CD4-positive, alpha-beta T cell treated with Interleukin-6 for 4 hours (primary cell): ENCODE measurements around the gene NTN1.

ENCODE experiments used
- DNase-seq: peaks from one replicate; pipeline ENCODE4 v3.0.0-alpha.2; 2020; ENCODE audit warnings: mixed read lengths

Gene NTN1

DNA sequence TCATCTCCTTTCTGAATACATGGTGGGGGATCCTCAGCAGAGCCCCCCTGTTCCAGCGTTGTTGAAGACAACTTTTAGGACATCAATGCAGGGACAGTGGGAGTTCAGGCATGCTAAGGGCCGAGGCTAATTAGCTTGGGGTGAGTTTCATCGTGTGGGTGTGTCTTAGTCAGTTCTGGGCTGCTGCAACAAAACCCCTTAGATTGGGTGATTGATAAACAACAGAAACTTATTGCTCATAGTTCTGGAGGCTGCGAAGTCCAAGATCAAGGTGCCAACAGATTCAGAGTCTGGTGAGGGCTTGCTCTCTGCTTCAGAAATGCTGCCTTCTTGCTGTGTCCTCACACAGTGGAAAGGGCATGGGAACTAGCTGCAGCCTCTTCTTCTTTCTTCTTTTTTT lies 214.0 kb downstream of the NTN1 start:
- DNase-seq: no peak

GRCh38 chr17:9236286-9237052 lies 215.2 kb downstream of the NTN1 start:
- no peak for DNase-seq

DNA sequence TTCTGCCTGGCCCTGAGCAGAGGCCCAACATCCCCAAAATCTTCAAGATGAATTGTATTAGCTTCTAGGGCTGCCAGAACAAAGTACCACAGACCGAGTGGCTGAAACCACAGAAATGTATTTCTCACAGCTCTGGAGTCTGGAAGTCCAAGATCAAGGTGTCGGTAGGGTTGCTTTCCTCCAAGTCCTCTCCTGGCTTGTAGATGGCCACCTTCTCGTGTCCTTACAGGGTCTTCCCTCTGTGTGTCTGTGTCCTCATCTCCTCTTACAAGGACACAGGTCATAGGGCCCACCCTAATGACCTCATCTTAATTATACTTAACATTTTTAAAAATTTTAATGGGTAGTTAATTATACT lies 215.7 kb downstream of the NTN1 start:
- no peak for DNase-seq

DNA sequence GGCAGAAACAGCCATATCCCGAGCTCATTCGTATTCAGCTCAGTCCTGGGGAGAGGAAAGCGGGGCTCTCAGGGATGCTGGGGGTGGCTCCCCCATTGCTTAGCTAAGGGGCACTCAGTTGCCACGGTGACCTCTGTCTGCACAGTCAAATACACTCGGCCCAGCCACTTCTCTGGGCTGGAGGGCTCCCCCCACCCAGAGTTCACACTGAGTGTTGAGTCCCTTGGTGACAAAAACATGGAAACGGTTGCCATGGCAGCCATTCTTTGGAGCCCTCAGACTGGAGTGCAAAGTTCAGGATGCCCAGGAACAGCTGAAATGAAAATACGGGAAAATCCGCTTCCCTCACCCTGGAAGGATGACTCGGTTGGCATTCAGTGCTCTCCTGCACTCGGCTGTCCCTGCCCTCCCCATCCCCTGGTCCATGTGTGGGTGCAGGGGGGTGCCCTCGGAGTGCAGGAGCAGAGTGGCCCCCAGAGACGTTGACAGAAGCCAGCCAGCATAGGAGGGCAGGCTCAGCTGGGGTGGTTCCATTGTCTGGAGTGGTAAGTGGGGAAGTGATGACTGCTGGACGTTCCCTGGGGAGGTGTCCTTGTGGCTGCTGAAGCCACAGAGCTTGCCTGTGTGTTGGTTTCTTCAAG lies 216.5 kb downstream of the NTN1 start:
- no peak for DNase-seq

GRCh38 chr17:9238340-9239245 lies 217.3 kb downstream of the NTN1 start:
- no peak for DNase-seq

DNA sequence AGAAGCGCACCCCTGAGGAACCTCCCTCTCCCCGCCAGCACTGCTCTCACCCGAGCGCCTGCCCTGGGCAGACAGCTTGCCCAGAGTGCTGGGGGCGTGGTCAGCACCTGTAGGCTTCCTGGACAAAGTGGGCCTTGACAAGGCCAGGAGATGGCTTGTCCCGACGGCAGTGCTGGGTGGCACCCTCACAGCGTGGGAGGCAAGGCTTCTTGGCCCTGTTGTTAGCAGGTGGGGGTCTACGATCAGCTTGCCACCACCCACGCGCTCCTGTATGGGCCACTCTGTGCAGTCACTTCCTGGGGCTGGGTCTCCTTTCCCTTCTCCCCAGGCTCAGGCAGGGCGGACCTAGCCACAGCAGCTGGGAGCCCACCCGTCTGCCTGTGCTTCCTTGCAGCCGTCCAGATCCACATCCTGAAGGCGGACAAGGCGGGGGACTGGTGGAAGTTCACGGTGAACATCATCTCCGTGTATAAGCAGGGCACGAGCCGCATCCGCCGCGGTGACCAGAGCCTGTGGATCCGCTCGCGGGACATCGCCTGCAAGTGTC lies 218.0 kb downstream of the NTN1 start:
- no peak for DNase-seq

DNA sequence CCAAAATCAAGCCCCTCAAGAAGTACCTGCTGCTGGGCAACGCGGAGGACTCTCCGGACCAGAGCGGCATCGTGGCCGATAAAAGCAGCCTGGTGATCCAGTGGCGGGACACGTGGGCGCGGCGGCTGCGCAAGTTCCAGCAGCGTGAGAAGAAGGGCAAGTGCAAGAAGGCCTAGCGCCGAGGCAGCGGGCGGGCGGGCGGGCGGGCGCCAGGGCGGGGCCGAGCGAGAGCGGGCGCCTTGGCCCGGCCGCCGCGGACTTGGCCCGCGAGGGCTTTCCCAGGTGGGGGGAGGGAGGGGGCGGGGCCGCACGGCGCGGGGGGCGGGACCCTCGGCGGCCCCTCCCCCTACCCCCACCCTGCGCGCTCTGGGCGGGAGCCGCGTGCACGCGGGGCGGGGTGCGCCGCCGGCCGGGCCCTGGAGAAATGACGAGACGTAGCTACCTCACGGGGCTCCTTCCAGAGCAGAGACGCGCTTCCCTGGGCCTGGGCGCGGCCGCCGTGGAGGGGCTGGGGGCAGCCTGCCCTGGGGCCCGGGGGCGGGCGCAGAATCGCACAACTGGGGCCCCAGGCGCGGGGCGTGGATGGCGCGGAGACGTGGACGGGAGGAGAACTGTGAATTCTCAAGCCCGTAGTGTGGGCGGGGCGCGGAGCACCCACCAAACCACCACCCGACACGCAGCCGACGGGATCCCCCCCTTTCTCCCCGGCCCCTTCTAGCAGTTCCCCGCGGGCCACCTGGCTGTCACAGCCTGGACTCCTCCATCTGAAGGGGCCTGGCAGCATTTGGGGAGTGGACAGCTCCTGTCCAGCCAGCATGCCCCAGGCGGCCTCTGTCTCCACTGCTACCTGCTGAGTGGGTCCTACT lies 218.7 kb downstream of the NTN1 start:
- peak; percentile 78 for DNase-seq

DNA sequence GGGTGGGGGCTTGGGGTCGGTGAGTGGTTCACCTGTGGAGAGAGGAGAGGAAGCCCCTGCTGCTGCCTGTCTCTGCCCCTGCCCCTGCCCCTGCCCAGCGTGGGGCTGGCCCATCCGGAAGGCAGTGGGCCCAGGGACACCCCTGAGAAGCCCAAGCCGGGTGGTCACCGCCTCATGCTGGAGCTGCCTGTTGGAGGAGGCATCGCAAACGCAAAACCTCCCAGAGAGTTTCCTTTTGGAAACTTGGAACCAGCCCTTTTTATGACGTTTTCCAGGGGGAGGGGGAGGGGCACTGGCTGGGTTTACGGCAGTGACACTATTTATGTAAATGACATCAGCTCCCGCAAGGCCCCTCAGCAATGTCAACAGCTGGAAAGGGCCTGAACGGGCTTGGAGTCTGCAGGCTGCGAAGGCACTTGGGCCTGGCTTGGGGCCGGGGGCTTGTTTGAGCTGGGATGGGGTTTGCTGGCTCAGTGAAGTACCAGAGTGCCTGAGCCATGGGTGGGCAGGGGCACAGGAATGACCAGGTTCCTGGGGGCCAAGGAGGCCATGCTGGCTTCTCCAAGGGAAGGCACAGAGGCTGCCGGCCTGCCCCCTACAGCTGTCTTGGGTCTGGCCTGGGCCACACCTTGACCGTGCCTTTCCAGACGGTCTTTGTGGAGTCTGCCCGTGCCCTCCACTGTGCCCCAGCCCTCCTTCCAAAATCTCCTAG lies 219.5 kb downstream of the NTN1 start:
- DNase-seq: no peak

DNA sequence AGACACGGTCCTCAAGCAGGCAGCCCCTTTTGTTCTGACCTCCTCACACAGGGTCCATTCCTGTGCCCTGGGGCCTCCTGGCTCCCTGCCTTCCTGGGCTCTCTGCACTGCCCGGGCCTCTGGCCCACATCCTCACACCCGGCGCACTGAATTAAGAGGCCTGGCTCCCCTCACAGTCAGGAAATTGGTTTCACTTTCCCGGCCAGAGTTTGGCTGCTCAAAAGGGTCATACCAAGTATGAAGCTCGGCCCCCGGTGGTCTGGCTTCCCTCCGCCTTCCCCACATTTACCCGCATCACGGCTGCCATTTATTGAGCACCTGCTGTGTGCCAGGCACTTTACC lies 220.0 kb downstream of the NTN1 start:
- no peak for DNase-seq

- no peak for DNase-seq
Measured at GRCh38 chr17:9241774-9242496, 220.6 kb downstream of the NTN1 start.

DNA sequence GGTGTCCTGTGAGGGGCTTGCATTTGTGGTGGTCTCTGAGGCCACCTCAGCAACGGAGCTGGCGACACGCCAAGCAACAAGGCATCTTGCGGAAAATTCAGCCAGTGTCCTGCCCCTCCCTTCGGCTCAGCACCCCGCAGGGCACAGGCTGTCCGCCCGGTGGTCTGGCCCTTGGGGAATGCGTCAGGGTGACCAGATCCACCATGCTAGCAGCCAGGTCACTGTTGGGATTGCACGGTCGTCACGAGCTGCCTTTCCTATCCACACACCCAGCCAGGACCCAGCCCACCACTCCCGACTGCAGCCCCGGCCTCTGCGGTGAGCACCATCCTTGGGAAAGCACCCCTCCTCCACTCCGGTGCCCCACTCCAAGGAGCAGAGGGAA lies 221.2 kb downstream of the NTN1 start:
- DNase-seq: no peak

DNA sequence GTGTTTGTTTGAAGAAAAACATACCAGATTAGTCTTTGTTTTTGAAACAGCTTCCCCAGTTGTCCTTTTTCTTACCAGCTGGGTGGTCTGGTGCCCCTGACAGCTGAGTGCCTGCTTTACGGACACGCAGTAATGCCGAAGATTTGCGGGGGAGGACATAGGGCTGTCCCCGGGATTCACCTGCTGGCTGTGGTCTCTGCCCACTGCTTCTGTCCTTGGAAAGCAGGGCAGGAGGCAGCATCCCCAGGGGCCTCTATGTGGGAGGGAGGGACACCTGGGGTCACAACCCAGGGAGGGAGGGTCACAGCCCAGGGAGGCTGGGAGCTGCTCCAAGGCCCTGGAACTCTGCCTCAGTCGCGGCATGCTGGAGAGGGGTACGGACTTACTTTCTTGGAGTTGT lies 221.7 kb downstream of the NTN1 start:
- DNase-seq: no peak

- no peak for DNase-seq
Measured at GRCh38 chr17:9244066-9245052, 223.0 kb downstream of the NTN1 start.

DNA sequence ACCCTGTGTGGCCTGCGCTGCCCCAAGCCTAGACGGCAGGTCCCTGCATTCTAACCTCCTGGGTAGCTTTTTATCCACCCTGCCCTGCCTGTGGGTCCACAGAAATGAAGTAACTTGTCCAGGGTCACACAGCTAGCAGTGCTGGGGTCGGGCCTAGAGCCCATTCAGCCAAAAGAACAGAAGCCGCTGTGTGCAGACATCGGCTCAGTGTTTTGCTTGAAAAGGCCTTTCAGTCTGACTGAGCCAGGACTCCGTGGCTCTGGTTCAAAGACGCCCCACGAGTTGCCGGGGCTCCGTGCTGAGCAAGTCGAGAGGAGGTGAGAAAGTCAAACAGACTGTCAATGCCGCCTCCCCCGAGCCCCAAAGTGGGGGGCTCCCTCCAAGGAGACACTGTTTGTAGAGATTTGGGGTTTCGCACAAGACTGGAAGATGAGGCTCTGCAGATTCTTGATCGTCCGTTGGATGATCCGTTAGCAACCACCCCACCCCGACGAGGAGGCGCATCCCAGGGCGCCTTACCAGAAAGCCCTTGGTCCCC lies 226.2 kb downstream of the NTN1 start:
- DNase-seq: no peak

DNA sequence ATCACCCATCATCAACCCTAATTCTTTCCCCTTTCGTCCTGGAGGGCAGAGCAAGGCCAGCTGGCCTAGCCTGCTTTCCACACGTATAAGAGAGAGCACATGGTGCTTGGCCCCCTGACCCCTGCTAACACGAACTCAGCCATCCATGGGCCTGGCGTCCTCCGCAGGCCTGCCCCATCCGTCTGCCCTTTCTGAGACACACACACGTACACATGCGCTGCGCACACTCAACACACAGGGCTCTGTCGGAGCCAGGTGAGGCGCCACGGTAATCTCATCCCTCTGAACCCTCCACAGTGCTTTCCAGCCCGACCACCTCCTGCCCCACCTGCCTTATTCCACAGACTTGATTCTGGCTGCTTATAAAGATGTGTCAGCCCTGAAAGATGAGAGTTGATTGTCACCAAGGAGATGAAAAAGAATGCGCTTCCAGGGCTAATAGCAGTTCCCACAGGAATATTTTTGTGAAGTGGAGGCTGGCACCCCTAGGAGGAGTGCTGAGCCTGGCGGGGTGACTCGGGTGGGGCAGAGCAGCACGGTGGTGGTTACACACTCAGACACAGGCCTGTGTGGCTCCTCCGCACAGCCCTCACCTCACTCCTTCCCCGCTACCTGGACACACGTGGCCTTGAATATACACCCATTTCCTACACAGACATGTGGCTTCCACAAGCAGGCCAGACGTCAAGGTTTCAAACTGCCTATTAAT lies 228.1 kb downstream of the NTN1 start:
- DNase-seq: no peak

GRCh38 chr17:9251273-9251672 lies 230.0 kb downstream of the NTN1 start:
- no peak for DNase-seq

GRCh38 chr17:9253308-9253707 lies 232.0 kb downstream of the NTN1 start:
- DNase-seq: no peak

GRCh38 chr17:9254841-9255240 lies 233.5 kb downstream of the NTN1 start:
- DNase-seq: no peak

DNA sequence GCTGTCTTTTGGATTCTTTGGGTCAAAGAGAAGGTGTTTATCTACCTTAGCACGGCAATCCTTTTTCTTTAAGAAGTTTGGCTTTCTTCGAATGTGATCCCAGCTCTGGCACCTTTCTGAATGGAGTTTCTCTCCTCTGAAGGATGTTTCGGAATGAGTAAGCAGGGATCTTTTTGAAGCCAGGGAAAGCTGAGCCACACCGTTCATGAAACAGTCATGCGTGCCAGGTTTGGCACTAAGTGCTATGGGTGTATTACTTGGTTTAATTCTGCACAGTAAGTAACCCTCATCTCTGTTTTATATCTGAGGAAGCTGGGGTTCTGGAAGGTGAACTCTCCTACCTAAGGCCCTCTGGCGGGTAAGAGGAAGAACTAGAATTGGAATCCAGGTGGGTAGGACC lies 234.5 kb downstream of the NTN1 start:
- no peak for DNase-seq
